BJ (cell line): ENCODE data around the gene NRP1. TPM values are rescaled to one million over a fixed set of nuclear protein-coding genes. Genes with fewer than 3 reads are reported as not detected.

Source experiments
- CTCF ChIA-PET: fragments of 350-600 bp; formaldehyde crosslinking; extraction: SDS; loops from one replicate; lab custom pipeline; 2021; ENCODE audit warnings: antibody characterized with exemption, inconsistent platforms; lab: Yijun Ruan, JAX
- POLR2A ChIA-PET: fragments of 300-600 bp; sonication (Branson Sonifier 250); formaldehyde crosslinking; extraction: SDS; loops from one replicate; lab custom pipeline; 2021; ENCODE audit warnings: antibody characterized with exemption; lab: Charles Lee
- DNase-seq: peaks from one replicate; pipeline ENCODE4 v3.0.0-alpha.2; 2011; ENCODE audit warnings: low read depth
- H3K27me3 ChIP-seq: 2 replicates; pipeline ENCODE4 v1.6.0; 2011; ENCODE audit warnings: low read length; ENCODE audit not compliant: control insufficient read depth, insufficient read depth
- H3K36me3 ChIP-seq: 2 replicates; pipeline ENCODE4 v1.5.1; 2011; ENCODE audit warnings: low read length; ENCODE audit not compliant: control insufficient read depth, insufficient read depth
- H3K4me3 ChIP-seq: 2 replicates; pipeline ENCODE4 v1.5.1; 2011; ENCODE audit warnings: low read depth, mild to moderate bottlenecking, control low read depth, low read length
- CTCF ChIP-seq: IDR thresholded peaks from 2 replicates; pipeline ENCODE4 v1.5.1; 2011; ENCODE audit warnings: low read depth, mild to moderate bottlenecking, control low read depth, inconsistent platforms, low read length, moderate library complexity; ENCODE audit not compliant: insufficient read depth
- polyA plus RNA-seq: library from polyadenylated mRNA; depleted of rRNA; stranded (reverse); fragments of >200 nt; gene quantifications from 2 replicates; pipeline ENCODE4 v1.2.3, GENCODE V29; 2011

Gene NRP1
- polyA plus RNA-seq, 1 experiment, result 141 TPM

- Histone ChIP-seq H3K36me3 (no peaks in the 10 kb centered on the region), H3K27me3 (no peaks in the 10 kb centered on the region), H3K4me3 (no peak overlapping the region)
- DNase-seq, result no peak
- CTCF ChIA-PET, result interaction anchor here (0.6 to 2.8 kb wide), 4 partner anchors 12 to 143 kb away, joined by 3 to 11 read pairs (median 3); no protein-coding TSS in a partner anchor
- POLR2A ChIA-PET, result interaction anchor here (0.5 kb wide), 1 partner anchor 88 kb away, joined by 4 read pairs; no protein-coding TSS in a partner anchor
- no peak for TF ChIP-seq CTCF
Measured at GRCh38 chr10:33152750-33153149, 181.7 kb downstream of the NRP1 start.

GRCh38 chr10:33152146-33152545, 182.3 kb downstream of the NRP1 start:
- Histone ChIP-seq H3K27me3 (no peaks in the 10 kb centered on the region), H3K36me3 (no peaks in the 10 kb centered on the region), H3K4me3 (no peak overlapping the region)
- no peak for TF ChIP-seq CTCF
- DNase-seq, result no peak
- ChIA-PET POLR2A (no interaction called here), CTCF (interaction anchor here (2.8 kb wide), 1 partner anchor 143 kb away, joined by 11 read pairs; no protein-coding TSS in a partner anchor)

- Histone ChIP-seq H3K27me3 (no peaks in the 10 kb centered on the region), H3K36me3 (no peaks in the 10 kb centered on the region), H3K4me3 (no peak overlapping the region)
- DNase-seq, result no peak
- POLR2A ChIA-PET, result no interaction called here
- no peak for TF ChIP-seq CTCF
- CTCF ChIA-PET, result interaction anchor here (2.8 kb wide), 1 partner anchor 142 kb away, joined by 11 read pairs; no protein-coding TSS in a partner anchor
Measured at GRCh38 chr10:33151344-33151864, 183.1 kb downstream of the NRP1 start.

GRCh38 chr10:33150889-33151288, 183.6 kb downstream of the NRP1 start:
- H3K4me3 ChIP-seq, result no peak overlapping the region
- ChIA-PET POLR2A (no interaction called here), CTCF (interaction anchor here (0.9 to 2.8 kb wide), 2 partner anchors 34 to 142 kb away, joined by 3 to 11 read pairs; no protein-coding TSS in a partner anchor)
- DNase-seq, result no peak
- H3K36me3 ChIP-seq, result no peaks in the 10 kb centered on the region
- no peaks in the 10 kb centered on the region for H3K27me3 ChIP-seq
- no peak for TF ChIP-seq CTCF

- no peak for DNase-seq
- Histone ChIP-seq H3K4me3 (no peak overlapping the region), H3K36me3 (no peaks in the 10 kb centered on the region), H3K27me3 (no peaks in the 10 kb centered on the region)
- TF ChIP-seq CTCF, result no peak
- ChIA-PET POLR2A (no interaction called here), CTCF (interaction anchor here (0.9 kb wide), 1 partner anchor 35 kb away, joined by 3 read pairs; no protein-coding TSS in a partner anchor)
Measured at GRCh38 chr10:33150146-33150545, 184.3 kb downstream of the NRP1 start.
